ENCODE data around the gene PLPP1. TPM values are rescaled to one million over a fixed set of nuclear protein-coding genes. Genes with fewer than 3 reads are reported as not detected.
A peak's percentile ranks its signal among the peaks of the same experiment; 100 is the strongest.

Gene PLPP1
- total RNA-seq, 6 experiments from 2014 or later, result 23.3 to 145 (median 36.0) TPM

DNA sequence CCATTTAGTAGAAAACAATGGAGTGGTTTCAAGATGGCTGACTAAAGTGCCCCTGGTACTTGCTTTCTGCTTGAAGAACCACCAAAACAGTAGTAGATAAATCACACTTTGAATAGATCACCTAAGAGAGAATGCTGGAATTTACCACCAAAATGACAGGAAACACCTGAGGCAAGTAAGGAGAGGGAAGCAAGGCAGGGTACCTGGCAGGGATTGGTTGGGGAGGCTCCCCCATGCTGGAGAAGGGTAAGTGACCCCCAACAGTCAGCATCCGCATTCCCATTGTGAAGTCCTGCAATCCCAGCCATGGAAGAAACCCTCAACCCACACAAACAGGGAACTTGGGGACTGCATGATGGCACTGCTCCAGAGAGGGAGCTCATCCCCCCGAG, 105.5 kb downstream of the PLPP1 start:
- H3K27ac ChIP-seq, result no peak overlapping the region
- ATAC-seq, result peak in 1 of 4 donors; percentile 6

GRCh38 chr5:55427157-55427556, 107.6 kb downstream of the PLPP1 start:
- Histone ChIP-seq H3K4me1 (peaks cover 0 to 19% (median 4%) of the 10 kb centered on the region in 4 donors), H3K27ac (peak overlapping the region in 1 of 3 donors; percentile 18), H3K9me3 (no peaks in the 10 kb centered on the region), H3K4me3 (no peak overlapping the region), H3K27me3 (no peaks in the 10 kb centered on the region), H3K36me3 (peaks cover 0 to 23% (median 9%) of the 10 kb centered on the region in 4 donors)
- WGBS (ENCODE audit: insufficient coverage, low coverage, low lambda C conversion rate, missing lambda C conversion rate), result 100% methylated on average over 1 of the region's 1 CpG
- intact Hi-C loops (cut with DNase I), result no loop called here
- peak in 1 of 3 donors; percentile 24 for DNase-seq
- peak; percentile 43 to 71 (median 50) for ATAC-seq
- TF ChIP-seq, protein P1, sequence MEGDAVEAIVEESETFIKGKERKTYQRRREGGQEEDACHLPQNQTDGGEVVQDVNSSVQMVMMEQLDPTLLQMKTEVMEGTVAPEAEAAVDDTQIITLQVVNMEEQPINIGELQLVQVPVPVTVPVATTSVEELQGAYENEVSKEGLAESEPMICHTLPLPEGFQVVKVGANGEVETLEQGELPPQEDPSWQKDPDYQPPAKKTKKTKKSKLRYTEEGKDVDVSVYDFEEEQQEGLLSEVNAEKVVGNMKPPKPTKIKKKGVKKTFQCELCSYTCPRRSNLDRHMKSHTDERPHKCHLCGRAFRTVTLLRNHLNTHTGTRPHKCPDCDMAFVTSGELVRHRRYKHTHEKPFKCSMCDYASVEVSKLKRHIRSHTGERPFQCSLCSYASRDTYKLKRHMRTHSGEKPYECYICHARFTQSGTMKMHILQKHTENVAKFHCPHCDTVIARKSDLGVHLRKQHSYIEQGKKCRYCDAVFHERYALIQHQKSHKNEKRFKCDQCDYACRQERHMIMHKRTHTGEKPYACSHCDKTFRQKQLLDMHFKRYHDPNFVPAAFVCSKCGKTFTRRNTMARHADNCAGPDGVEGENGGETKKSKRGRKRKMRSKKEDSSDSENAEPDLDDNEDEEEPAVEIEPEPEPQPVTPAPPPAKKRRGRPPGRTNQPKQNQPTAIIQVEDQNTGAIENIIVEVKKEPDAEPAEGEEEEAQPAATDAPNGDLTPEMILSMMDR (IDR thresholded peaks at IDR 0.05), result no peak
- TF ChIP-seq POLR2A (IDR thresholded peaks at IDR 0.05), result no peak

More for the DNA sequence above, 105.5 kb downstream of the PLPP1 start:
- peaks cover 0 to 19% (median 4%) of the 10 kb centered on the region in 4 donors for H3K4me1 ChIP-seq
- intact Hi-C loops (cut with DNase I), result no loop called here
- TF ChIP-seq POLR2A (IDR thresholded peaks at IDR 0.05), result no peak
- TF ChIP-seq, protein P1 (IDR thresholded peaks at IDR 0.05), result no peak
- H3K27me3 ChIP-seq, result no peaks in the 10 kb centered on the region
- DNase-seq, result no peak
- peaks cover 0 to 12% (median 6%) of the 10 kb centered on the region in 4 donors for H3K36me3 ChIP-seq
- WGBS (ENCODE audit: insufficient coverage, low coverage, low lambda C conversion rate, missing lambda C conversion rate), result 100% methylated on average over 1 of the region's 2 CpGs
- H3K9me3 ChIP-seq, result no peaks in the 10 kb centered on the region
- H3K4me3 ChIP-seq, result no peak overlapping the region

- 100% methylated on average over 4 of the region's 4 CpGs for WGBS (ENCODE audit: insufficient coverage, low coverage, low lambda C conversion rate, missing lambda C conversion rate)
- no peak for TF ChIP-seq POLR2A (IDR thresholded peaks at IDR 0.05)
- TF ChIP-seq, protein P1 (IDR thresholded peaks at IDR 0.05), result no peak
- H3K27ac ChIP-seq, result peak overlapping the region in 1 of 3 donors; percentile 18
- intact Hi-C loops (cut with DNase I), result no loop called here
- H3K9me3 ChIP-seq, result no peaks in the 10 kb centered on the region
- no peak for DNase-seq
- ATAC-seq, result no peak
- peaks cover 0 to 23% (median 9%) of the 10 kb centered on the region in 4 donors for H3K36me3 ChIP-seq
- H3K4me3 ChIP-seq, result no peak overlapping the region
- no peaks in the 10 kb centered on the region for H3K27me3 ChIP-seq
- peaks cover 0 to 23% (median 5%) of the 10 kb centered on the region in 4 donors for H3K4me1 ChIP-seq
Measured at GRCh38 chr5:55426455-55426854, 108.3 kb downstream of the PLPP1 start.

- no peak for TF ChIP-seq POLR2A (IDR thresholded peaks at IDR 0.05)
- TF ChIP-seq, protein P1 (IDR thresholded peaks at IDR 0.05), result no peak
- H3K4me1 ChIP-seq, result peaks cover 0 to 11% (median 5%) of the 10 kb centered on the region in 4 donors
- no peak for DNase-seq
- peak overlapping the region; percentile 63 to 75 (median 74) for H3K27ac ChIP-seq
- H3K4me3 ChIP-seq, result no peak overlapping the region
- intact Hi-C loops (cut with DNase I), result no loop called here
- peak; percentile 83 to 90 (median 84) for ATAC-seq
- no peaks in the 10 kb centered on the region for H3K9me3 ChIP-seq
- peaks cover 0 to 25% (median 6%) of the 10 kb centered on the region in 4 donors for H3K36me3 ChIP-seq
- no peaks in the 10 kb centered on the region for H3K27me3 ChIP-seq
- 39% methylated on average over 4 of the region's 4 CpGs for WGBS (ENCODE audit: insufficient coverage, low coverage, low lambda C conversion rate, missing lambda C conversion rate)
Measured at GRCh38 chr5:55421074-55421529, 113.7 kb downstream of the PLPP1 start.

Measured in right lobe of liver (tissue), 6 donors.